Activated gamma-delta T cell (primary cell): Measurements from ENCODE around the gene FAM171A1.
"Not testable (repeated sequence)": the region's sequence is repeated elsewhere in the genome, so short reads cannot be mapped to it uniquely, and the experiment has no call there.

Experiments
- DNase-seq: peaks from one replicate; lab custom pipeline; 2025; lab: John Stamatoyannopoulos, UW

FAM171A1 gene

DNA sequence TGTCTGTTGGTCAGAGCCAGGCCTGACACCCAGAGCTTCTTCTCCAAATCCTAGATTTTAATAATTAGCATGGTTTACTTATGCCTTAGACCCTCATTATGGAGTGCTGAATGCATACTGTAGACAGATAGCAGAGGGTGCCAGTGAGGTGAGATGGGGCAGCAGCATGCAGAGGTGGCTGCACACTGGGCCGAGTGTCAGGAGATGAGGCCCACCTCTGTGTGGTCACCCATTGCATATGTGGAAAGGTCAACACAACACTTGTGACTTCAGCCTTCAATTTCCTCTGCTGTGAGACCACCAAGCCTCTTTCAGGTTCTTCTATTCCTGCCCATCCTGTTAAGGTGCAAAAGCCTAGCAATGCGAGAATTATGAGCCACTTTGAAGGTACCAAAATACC lies 162.9 kb downstream of the FAM171A1 start:
- DNase-seq, result no peak

DNA sequence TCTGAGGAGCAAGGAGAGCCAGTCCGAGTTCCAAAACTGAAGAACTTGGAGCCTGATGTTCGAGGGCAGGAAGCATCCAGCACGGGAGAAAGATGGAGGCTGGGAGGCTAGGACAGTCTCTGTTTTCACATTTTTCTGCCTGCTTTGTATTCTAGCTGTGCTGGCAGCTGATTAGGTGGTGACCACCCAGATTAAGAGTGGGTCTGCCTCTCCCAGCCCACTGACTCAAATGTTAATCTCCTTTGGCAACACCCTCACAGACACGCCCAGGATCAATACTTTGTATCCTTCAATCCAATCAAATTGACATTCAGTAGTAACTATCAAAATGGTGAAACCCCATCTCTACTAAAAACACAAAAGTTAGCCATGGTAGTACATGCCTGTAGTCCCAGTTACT lies 163.7 kb downstream of the FAM171A1 start:
- DNase-seq, result not testable (repeated sequence)

DNA sequence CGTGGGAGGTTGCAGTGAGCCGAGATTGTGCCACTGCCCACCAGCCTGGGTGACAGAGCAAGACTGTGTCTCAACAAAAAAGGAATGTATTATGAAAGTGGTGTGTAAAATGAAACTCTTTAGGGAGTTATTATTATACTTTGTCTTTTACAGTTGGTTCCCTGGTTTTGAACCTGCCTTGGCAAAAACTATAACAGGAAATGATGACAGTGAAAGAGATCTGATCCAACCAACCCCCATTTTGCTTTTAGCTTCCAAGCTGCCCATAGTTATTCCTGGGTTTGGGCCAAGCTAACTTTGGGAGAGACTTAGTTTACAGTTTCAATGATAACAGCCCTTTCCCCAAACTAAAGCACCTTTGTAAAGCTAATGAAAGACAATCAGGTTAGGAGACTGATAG lies 168.4 kb downstream of the FAM171A1 start:
- DNase-seq, result no peak

DNA sequence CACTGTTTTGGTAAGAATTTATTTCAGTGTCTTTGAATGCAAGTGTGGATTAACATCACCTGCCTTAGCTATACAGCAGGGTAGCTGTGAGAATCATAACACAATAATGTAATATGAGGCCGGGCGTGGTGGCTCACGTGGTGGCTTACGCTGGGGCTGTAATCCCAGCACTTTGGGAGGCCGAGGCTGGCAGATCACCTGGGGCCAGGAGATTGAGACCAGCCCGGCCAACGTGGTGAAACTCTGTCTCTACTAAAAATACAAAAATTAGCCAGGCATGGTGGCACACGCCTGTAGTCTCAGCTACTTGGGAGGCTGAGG lies 168.8 kb downstream of the FAM171A1 start:
- DNase-seq, result not testable (repeated sequence)

DNA sequence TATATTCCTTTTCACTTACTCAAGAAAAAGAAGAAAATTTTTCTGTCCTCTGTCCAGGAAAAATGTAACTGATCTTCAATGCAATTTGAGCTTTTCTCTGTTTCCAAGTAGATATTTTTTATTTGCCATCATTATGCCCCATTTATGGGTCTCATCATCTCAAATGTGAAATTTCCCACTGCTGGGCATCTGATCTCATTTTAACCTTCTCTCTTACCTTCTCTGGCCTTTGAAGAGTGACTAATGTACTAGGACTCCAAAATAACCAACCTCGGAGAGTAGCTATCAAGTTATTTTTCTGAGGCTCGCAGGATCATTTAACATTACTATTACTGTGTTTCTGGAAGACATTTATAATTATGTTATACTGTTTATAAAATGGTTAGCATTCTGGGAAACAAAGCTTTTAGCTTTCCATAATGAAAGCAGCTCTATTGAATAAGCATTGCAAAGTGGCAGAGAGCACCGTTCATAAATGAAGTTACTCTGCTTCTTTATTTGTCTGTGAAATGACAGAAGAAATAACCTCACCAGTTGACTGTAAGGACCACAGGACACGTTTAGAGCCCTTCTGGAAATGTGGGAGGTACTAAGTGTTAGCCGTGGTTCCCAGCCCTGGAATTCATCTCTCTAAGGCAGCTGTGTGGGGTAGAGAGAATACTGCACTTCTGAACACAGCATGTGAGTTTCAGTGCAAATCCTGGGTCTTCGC lies 169.3 kb downstream of the FAM171A1 start:
- no peak for DNase-seq

DNA sequence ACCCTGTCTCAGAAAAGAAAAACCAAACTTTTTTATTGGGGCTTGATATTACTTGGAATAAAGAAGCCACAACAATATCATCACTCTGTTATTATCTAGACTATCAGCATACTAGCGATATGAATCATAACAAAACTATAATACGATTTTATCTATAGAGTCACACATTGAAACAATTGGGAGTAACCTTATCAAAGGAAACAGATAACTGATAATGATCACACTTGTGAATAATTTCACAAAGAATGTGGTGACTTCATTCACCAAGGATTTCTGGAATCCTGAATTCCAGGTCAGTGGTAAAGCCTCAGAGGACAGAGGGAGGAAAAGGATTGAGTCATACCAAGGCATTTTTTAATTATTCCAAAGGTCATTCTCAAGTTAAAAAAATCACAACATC lies 170.5 kb downstream of the FAM171A1 start:
- DNase-seq, result no peak

DNA sequence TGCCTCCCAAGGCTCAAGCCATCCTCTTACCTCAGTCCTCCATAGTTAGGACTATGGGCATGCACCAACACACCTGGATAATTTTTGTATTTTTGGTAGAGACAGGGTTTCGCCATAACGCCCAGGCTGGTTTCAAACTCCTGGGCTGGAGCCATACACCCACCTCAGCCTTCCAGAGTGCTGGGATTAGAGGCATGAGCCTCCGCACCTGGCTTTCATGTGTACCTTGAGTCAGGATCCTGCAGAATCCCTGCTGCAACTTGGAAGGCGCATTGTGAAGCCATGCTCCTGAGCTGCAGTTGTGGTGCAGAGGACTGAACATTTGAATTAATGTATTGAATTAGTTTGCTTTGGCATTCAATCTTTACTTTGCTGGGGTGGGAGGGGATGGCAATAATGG lies 173.2 kb downstream of the FAM171A1 start:
- no peak for DNase-seq

DNA sequence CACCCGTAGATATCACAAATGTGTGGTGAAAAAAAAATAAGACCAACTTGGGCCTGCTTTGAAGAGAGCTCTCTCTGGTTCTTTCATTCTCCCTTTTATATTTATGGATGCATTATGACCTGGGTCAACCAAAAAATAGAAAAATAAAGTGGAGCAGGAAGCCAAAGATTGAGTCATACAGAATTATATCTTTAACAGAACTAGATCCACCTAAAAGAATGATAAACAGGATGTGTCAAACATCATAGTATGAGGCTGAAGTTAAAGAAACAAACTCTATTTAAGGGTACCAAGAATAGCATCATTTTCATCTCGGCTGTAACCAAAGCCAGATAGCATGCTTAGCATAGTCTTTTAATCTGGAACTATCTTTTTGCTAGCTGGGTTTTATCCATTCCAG lies 173.8 kb downstream of the FAM171A1 start:
- DNase-seq, result no peak

DNA sequence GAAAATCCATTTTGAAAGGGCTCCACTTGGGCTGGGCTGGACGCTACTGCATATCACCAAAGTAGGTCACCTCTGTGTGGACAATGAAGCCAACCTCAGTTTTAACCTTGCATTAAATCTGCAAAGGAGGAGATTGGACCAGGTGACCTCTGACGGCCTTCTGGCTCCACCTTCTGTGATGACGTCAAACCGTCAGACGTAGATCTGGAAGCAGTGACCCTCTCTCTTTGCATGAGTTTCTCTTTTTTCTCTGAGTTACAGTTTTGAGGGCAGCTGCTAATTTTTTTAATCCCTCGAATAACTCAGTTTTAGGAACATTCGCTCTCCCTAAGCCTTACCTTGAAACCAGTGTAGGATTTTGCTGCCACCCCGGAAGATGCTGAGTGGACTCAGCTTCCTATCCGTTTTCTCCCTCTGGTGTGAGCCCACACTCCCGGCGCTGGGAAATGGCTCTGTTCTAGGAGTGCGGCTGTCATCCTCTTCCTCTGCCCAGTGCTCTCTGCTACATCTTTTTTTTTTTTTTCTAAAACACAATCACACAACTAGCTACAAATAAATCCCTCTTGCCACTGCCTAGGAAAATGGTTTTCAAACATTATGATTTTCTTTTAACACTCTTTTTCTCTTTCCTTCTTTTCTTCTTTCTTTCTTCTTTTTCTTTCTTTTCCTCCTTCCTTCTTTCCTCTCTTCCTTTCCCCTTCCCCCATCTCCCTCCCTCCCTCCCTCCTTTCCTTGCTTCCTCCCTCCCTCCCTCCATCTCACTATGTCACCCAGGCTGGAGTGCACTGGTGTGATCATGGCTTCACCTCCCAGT lies 174.9 kb downstream of the FAM171A1 start:
- DNase-seq, result no peak

DNA sequence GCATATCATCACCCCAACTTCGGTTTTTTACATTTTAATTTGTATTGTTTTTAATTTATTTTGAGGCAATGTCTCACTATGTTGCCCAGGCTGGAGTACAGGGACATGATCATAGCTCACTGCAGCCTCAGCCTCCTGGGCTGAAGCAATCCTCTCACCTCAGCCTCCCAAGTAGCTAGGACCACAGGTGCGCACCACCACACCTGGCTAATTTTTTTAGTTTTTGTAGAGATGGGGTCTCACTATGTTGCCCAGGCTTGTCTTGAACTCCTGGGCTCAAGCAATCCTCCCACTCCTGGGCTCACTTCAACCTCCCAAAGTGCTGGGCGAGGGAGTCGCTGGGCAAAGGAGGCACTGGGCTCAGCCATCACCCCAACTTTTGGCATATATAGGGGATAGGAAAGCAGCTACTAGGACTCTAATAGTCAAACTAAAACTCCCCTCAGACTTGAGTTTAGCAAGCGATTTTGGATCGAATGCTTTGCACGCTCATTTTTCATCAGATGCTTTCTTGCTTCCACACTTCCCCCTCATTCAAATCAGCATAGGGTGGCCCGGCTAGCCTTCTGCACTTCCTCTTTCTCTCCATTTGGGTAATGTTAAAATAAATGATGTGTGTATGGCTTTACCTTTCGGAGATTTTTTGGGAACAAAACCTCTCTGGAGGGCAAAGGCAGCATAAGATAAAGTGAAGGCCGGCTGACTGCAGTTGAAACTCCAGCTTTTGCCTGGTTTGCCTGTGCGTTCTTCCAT lies 181.8 kb downstream of the FAM171A1 start:
- no peak for DNase-seq

DNA sequence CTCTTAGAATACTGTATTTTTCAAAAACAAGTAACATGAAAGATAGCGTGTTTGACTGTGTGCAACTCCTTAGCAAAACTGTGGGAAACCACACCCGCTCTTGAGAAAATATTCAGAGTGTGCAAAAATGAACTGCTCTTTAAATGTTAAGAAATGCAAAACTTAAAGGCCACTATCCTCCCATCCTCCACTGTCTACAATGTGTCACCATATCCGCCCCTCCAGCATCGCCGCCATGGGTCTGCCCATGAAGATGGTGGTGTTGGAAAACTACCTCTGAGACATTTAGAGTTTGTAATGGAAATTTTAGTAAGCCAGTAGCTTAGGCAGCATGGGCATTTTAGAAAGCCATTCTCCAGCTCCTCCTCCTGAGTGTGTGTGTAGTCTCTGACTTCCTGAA lies 182.5 kb downstream of the FAM171A1 start:
- no peak for DNase-seq

DNA sequence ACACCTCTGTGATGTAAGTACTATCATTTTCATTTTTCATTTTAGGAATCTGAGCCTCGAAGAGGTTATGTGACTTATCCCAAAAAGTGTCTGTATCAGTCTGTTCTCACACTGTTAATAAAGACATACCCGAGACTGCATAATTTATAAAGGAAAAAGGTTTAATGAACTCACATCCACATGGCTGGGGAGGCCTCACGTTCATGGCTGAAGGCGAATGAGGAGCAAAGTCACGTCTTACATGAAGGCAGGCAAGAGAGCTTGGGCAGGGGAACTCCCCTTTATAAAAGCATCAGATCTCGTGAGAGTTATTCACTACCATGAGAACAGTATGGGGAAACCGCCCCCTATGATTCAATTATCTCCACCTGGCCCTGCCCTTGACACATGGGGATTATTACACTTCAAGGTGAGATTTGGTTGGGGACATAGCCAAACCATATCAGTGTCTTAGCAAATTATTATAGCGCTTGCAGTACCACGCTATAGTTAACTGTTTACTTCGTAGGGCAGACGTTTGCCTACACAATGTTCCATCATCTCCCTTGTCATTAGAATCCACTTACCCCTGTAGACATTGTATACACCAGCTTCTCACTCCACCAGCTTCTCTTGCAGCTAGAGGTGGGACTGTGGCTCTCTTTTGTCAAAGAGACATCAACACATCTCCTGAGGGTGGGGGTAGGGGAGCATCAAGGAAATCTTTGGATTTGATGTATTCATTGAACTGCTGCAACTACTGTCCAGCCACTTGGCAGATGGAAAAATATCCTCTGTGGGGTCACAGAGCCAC lies 187.2 kb downstream of the FAM171A1 start:
- no peak for DNase-seq

DNA sequence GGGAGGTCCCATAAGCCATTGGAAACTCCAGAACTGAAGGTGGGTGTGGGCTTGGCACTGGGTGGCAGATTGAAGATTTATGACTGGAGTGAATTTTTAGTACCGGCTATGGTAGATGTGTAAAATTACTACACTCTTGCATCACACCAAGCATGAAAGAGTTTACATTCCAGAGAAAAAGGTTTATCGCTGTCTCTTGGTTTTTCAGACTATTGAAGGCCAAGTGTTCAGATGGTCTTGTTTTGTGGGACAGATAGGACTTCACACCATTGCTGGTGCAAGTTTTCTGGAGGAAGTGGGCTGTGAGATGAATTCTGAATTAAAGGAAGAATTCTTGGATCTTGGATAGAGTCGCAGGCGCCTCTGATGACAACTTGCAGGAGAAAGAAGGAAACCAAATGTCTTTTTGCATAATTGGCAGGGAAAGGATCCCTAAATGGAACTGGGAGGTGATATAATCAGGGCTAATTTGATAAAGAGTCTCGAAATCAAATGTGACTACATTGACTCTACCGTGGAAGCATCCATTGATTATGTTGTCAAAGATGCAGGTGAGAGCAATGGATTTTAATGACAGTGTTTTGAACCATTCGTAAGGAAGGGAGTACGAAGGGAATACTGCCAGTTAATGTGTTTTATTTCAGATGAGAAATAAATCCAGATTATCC lies 188.4 kb downstream of the FAM171A1 start:
- DNase-seq, result no peak

DNA sequence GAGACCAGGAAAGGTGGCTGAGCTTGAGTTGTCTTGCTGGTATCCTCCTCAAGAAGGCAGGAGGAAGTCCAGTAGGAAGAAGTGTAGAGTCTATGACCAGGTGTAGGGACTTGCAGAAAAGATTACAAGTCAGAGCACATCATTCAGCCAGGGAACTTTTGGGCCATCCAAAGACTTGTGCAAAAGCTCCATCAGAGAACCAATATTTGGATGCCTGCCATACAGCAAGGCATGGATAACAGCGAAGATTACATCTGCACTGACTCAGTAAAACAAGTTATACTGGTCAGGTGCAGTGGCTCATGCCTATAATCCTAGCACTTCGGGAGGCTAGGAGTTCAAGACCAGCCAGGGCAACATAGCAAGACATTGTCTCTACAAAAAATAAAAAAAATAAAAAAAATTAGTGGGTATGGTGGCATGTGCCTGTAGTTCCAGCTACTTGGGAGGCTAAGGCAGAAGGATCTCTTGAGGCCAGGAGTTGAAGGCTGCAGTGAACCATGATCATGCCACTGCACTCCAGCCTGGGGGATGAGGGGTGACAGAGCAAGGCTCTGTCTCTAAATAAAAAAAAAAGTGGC lies 189.4 kb downstream of the FAM171A1 start:
- no peak for DNase-seq

DNA sequence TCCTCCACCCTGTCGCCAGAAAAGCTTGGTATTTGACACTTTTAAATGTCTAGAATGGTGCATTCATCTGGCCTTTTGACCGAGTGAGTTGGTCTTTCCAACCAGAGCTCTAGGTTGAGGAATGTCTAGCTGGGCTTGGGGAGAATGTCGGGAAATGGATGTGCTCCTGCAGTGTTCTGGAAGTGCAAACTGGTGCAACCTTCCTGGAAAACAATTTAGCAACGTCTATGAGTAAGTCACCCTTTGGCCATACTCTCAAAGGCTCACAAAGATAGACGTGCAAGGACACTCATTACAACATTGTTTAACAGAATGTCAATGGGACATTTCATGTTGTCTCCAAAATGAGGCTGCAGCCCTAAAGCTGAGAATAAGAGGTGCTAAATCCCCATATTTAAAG lies 190.4 kb downstream of the FAM171A1 start:
- DNase-seq, result no peak

DNA sequence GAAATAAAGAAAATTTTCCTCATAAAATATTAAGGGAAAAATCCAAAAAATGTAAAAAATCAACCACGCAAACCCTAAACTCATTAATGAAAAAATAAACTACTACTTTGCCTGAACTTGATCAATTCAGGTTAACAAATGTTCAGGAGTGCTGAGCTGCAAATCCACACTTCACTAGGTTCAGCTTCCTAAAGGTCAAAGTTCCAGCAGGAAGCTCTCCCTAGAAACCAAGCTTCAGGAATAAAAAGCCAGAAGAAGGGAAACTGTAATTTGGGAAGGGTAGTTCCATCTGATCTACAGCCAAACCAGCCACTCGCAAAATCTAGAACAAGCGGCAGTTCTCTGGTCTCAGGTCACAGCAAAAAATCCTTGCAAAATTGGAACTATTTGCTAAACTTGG lies 194.8 kb downstream of the FAM171A1 start:
- no peak for DNase-seq

DNA sequence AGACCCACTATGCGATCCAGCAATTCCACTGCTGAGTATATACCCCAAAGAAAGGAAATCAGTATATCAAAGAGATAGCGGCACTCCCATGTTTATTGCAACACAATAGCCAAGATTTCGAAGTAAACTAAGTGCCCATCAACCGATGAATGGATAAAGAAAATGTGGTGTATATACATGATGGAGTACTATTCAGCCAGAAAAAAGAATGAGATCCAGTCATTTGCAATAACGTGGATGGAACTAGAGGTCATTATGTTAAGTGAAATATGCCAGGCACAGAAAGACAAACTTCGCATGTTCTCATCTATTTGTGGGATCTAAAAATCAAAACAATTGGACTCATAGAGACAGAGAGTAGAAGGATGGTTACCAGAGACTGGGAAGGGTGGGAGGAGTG lies 195.5 kb downstream of the FAM171A1 start:
- DNase-seq, result no peak

DNA sequence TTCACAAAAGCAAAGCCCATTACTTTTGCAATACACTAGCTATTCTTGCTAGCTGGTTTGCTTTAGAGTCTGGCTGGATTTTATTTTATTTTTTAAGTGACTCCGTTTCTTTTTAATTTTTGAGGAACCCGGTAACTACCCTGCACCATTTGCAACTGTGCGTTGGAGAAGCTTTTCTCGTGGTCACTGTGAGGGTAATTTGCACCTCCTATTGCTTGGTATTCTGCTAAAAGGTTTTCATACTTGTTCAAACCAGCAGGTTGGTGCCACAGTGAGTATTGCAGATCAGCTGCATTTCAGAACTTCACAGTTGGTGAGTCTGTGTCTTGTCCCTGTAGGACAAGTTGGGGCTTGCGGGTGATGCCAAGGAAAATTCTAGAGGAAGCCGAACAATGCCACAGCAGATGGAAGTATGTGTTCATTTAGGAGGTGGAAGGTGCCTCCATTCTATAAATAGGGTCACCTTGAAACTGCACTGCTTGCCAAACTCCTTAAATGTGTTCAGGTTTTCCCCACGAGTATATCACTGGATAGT lies 198.7 kb downstream of the FAM171A1 start:
- DNase-seq, result no peak

DNA sequence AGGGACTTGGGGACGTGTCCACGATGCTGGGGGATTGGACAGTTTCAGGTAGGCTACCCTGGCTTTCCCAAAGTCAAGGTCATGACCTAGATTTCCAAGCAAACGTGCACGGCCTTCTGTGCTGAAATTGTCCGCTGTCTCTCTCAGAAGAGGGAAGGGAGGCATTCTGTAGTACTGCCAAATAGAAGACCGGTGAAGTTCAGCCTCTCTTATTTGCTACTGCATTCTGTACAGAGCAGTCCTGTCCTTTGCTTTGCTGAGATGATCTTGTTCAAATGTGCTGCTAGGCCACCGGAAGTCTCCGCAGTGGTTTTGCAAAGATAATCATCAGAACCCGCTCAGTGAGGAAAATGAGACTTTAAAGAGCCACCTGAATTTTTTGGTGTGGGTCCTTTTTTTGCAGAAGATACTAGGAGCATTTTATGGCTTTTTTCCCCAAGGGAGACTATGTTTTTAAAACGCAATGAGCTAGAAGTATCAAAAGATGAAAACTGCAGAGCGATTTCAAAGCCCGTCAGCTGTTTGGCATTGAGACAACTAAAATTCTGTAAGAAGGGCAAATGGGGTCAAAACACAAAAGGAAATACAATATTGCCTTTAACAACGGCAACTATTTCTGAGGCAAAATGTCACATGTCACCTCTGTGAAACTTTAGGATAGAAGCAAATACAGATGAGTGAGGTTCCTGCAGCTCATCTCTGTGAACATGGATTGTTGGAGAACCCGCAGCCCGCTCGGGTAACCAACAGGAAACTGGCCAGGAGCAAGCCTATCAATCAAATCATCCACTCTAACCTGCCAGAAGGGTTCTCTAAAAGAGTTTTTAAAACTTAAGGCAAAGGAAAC lies 201.3 kb downstream of the FAM171A1 start:
- no peak for DNase-seq
